Measurements from ENCODE around the gene RASAL2. TPM values are rescaled to one million over a fixed set of nuclear protein-coding genes. Genes with fewer than 3 reads are reported as not detected.

RASAL2 gene
- total RNA-seq, 1 donor from 2014 or later: 18.3 TPM

- Histone ChIP-seq H3F3A (ENCODE audit: low read depth) (no peaks in the 10 kb centered on the region), H3K9me3 (ENCODE audit: low read depth) (no peaks in the 10 kb centered on the region), H3K36me3 (no peaks in the 10 kb centered on the region), H3K4me3 (no peak overlapping the region), H3K79me2 (ENCODE audit: low read depth) (no peaks in the 10 kb centered on the region), H4K20me1 (ENCODE audit: low read depth) (no peaks in the 10 kb centered on the region), H3K9ac (no peak overlapping the region), H3K27ac (no peak overlapping the region), H3K4me1 (no peaks in the 10 kb centered on the region), H3K4me2 (no peak overlapping the region), H3K27me3 (no peaks in the 10 kb centered on the region), H2AFZ (replicated peaks) (no peak overlapping the region)
- Mint-ChIP-seq H3K9me3 (no peaks in the 10 kb centered on the region), H3K36me3 (no peaks in the 10 kb centered on the region), H3K4me1 (peaks cover 4% of the 10 kb centered on the region), H3K4me3 (no peak overlapping the region), H3K27me3 (ENCODE audit: insufficient read depth, low read depth) (peaks cover 9% of the 10 kb centered on the region), H3K27ac (no peak overlapping the region)
- no peak for TF ChIP-seq EZH2 (IDR thresholded peaks at IDR 0.05)
- TF ChIP-seq EZH2phosphoT487 (IDR thresholded peaks at IDR 0.05): no peak
- TF ChIP-seq, protein P1, sequence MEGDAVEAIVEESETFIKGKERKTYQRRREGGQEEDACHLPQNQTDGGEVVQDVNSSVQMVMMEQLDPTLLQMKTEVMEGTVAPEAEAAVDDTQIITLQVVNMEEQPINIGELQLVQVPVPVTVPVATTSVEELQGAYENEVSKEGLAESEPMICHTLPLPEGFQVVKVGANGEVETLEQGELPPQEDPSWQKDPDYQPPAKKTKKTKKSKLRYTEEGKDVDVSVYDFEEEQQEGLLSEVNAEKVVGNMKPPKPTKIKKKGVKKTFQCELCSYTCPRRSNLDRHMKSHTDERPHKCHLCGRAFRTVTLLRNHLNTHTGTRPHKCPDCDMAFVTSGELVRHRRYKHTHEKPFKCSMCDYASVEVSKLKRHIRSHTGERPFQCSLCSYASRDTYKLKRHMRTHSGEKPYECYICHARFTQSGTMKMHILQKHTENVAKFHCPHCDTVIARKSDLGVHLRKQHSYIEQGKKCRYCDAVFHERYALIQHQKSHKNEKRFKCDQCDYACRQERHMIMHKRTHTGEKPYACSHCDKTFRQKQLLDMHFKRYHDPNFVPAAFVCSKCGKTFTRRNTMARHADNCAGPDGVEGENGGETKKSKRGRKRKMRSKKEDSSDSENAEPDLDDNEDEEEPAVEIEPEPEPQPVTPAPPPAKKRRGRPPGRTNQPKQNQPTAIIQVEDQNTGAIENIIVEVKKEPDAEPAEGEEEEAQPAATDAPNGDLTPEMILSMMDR (IDR thresholded peaks at IDR 0.05): no peak
- no peak for DNase-seq (ENCODE audit: low spot score)
These were observed 415.6 kb downstream of the RASAL2 start for GRCh38 chr1:178509414-178510007.

- H3K36me3 ChIP-seq: no peaks in the 10 kb centered on the region
- Mint-ChIP-seq H3K4me3 (no peak overlapping the region), H3K27me3 (ENCODE audit: insufficient read depth, low read depth) (peaks cover 9% of the 10 kb centered on the region), H3K9me3 (no peaks in the 10 kb centered on the region), H3K4me1 (peaks cover 4% of the 10 kb centered on the region), H3K27ac (no peak overlapping the region), H3K36me3 (no peaks in the 10 kb centered on the region)
- H3K4me2 ChIP-seq: no peak overlapping the region
- no peaks in the 10 kb centered on the region for H4K20me1 ChIP-seq (ENCODE audit: low read depth)
- no peak overlapping the region for H3K4me3 ChIP-seq
- no peak overlapping the region for H3K9ac ChIP-seq
- H3K4me1 ChIP-seq: no peaks in the 10 kb centered on the region
- H3K79me2 ChIP-seq (ENCODE audit: low read depth): no peaks in the 10 kb centered on the region
- no peak overlapping the region for H3K27ac ChIP-seq
- TF ChIP-seq EZH2 (IDR thresholded peaks at IDR 0.05): no peak
- TF ChIP-seq EZH2phosphoT487 (IDR thresholded peaks at IDR 0.05): no peak
- TF ChIP-seq, protein P1 (IDR thresholded peaks at IDR 0.05): no peak
- no peak overlapping the region for H2AFZ ChIP-seq (replicated peaks)
- DNase-seq (ENCODE audit: low spot score): no peak
- H3K9me3 ChIP-seq (ENCODE audit: low read depth): no peaks in the 10 kb centered on the region
- no peaks in the 10 kb centered on the region for H3K27me3 ChIP-seq
- no peaks in the 10 kb centered on the region for H3F3A ChIP-seq (ENCODE audit: low read depth)
These were observed 416.3 kb downstream of the RASAL2 start for GRCh38 chr1:178510155-178510554.

GRCh38 chr1:178512566-178513277 is 418.8 kb downstream of the RASAL2 start, which contains the start of gene TEX35:
TEX35 (plus strand) TSS chr1:178513109; CDS start chr1:178513189, 80 bp downstream.
- Histone ChIP-seq H4K20me1 (ENCODE audit: low read depth) (no peaks in the 10 kb centered on the region), H3K27ac (no peak within 1 kb of the TSS), H3F3A (ENCODE audit: low read depth) (no peaks in the 10 kb centered on the region), H3K9ac (no peak within 1 kb of the TSS), H3K4me2 (no peak within 1 kb of the TSS), H3K79me2 (ENCODE audit: low read depth) (no peaks in the 10 kb centered on the region), H3K36me3 (no peaks in the 10 kb centered on the region), H3K27me3 (no peaks in the 10 kb centered on the region), H3K9me3 (ENCODE audit: low read depth) (no peaks in the 10 kb centered on the region), H3K4me3 (no peak within 1 kb of the TSS), H3K4me1 (no peaks in the 10 kb centered on the region), H2AFZ (replicated peaks) (peak within 1 kb of the TSS; percentile 96)
- Mint-ChIP-seq H3K36me3 (no peaks in the 10 kb centered on the region), H3K4me1 (peaks cover 4% of the 10 kb centered on the region), H3K27ac (peak within 1 kb of the TSS; percentile 69), H3K9me3 (no peaks in the 10 kb centered on the region), H3K4me3 (no peak within 1 kb of the TSS), H3K27me3 (ENCODE audit: insufficient read depth, low read depth) (peaks cover 9% of the 10 kb centered on the region)
- TF ChIP-seq EZH2phosphoT487 (IDR thresholded peaks at IDR 0.05) (no peak), EZH2 (IDR thresholded peaks at IDR 0.05) (no peak)
- TF ChIP-seq, protein P1 (IDR thresholded peaks at IDR 0.05): no peak
- no peak for DNase-seq (ENCODE audit: low spot score)

Measured in neural progenitor cell (in vitro differentiated cells).